Astrocyte of the spinal cord (primary cell): ENCODE results near the gene DLGAP1.

Experiments used
- DNase-seq: peaks from one replicate; pipeline ENCODE4 v3.0.0; 2011; ENCODE audit warnings: low read depth, low spot score
- H3K4me3 ChIP-seq: 2 replicates; pipeline ENCODE4 v1.5.1; 2011; ENCODE audit warnings: low read depth, mild to moderate bottlenecking, low read length, moderate library complexity
- in situ Hi-C: cut with HindIII; loops from 2 replicates; pipeline ENCODE4 v1.10.0; 2017; ENCODE audit warnings: low sequenced_read_pairs
- TF ChIP-seq, protein P1 (sequence below): IDR thresholded peaks from 2 replicates; pipeline ENCODE4 v1.5.1; 2012; ENCODE audit warnings: low read depth, mild to moderate bottlenecking, low read length, inconsistent platforms

Gene DLGAP1

DNA sequence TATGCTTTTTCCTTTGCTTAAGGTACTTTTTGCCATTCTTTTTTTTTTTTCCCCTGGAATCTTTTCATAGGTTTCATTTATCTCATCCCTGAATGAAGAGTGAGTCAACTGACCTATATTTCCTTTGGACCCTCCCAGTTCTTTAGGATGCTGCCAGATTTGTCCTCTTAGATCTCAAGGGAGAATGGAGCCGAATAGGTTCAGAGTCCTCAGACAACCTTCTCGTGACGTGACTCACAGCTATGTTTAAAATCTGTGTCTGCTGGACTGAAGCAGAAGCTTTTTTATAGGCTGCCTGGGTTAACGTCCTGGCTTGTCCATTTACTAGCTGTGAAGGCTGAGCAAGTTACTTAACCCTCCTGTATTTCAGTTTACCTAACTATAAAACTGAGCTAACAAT lies 358.6 kb downstream of the DLGAP1 start:
- in situ Hi-C loops = no loop called here
- no peak overlapping the region for H3K4me3 ChIP-seq
- peak; percentile 41 for DNase-seq
- TF ChIP-seq, protein P1, sequence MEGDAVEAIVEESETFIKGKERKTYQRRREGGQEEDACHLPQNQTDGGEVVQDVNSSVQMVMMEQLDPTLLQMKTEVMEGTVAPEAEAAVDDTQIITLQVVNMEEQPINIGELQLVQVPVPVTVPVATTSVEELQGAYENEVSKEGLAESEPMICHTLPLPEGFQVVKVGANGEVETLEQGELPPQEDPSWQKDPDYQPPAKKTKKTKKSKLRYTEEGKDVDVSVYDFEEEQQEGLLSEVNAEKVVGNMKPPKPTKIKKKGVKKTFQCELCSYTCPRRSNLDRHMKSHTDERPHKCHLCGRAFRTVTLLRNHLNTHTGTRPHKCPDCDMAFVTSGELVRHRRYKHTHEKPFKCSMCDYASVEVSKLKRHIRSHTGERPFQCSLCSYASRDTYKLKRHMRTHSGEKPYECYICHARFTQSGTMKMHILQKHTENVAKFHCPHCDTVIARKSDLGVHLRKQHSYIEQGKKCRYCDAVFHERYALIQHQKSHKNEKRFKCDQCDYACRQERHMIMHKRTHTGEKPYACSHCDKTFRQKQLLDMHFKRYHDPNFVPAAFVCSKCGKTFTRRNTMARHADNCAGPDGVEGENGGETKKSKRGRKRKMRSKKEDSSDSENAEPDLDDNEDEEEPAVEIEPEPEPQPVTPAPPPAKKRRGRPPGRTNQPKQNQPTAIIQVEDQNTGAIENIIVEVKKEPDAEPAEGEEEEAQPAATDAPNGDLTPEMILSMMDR = no peak

DNA sequence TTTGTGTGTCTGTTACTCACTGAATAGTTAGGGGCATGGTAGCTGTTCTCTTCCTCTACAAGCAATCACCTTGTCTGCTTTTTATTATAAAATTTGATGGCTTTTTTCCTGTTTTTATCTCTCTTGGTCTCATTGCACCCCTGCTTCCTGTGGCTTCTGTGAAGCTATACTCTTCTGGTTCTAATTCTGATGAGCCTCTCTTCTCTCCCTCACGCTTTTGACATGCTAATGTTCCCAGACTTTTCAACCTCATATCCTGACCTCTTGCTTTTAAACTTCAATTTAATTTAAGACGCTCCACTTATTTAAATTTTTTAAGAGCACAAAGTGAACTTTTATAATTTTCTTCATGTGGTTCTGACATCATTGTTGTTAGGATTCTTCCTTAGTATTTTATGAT lies 361.4 kb downstream of the DLGAP1 start:
- H3K4me3 ChIP-seq = no peak overlapping the region
- in situ Hi-C loops = no loop called here
- TF ChIP-seq, protein P1 = no peak
- no peak for DNase-seq

DNA sequence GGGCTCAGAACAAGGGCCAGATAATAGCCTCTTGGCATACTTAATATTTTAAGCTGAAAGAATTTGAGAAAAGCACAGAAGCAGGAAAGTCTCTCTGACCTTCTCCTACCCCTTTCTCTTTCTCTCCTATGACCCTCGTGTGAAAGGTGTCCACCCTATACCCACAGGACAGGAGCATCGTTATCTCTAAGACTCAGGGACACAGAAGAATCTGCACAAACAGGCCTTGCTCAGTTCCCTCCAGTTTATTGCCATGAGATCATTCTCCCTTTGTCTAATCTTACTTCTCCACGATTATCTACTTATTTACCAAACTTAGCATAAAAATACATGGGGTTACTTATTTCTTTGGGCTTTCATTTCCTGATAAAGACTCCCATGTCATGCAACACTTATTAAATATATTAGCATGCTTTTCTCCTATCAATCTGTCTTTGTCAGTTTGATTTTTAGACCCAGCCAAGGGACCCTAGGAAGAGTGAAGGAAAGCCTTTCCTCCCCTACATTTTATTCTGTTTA lies 370.7 kb downstream of the DLGAP1 start:
- in situ Hi-C loops = no loop called here
- DNase-seq = no peak
- TF ChIP-seq, protein P1 = no peak
- no peak overlapping the region for H3K4me3 ChIP-seq

DNA sequence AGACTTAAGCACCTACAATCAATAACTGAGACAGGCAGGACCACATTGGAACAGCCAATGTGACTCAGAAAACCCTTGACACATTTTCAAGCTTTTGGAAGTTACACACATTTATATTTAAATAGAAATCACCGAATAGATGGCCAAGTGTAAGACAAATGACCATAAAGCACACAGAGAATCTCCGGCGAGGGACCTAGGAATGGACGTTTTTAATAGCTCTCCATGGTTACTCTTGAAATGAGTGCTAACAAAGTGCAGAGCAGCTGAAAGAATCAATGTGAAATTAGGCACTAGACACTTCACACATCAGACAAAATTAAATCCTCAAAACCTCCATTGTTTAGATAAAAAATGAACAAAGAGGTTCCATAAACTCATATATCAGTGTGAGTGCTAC lies 376.9 kb downstream of the DLGAP1 start:
- H3K4me3 ChIP-seq = no peak overlapping the region
- in situ Hi-C loops = no loop called here
- no peak for DNase-seq
- TF ChIP-seq, protein P1 = no peak

DNA sequence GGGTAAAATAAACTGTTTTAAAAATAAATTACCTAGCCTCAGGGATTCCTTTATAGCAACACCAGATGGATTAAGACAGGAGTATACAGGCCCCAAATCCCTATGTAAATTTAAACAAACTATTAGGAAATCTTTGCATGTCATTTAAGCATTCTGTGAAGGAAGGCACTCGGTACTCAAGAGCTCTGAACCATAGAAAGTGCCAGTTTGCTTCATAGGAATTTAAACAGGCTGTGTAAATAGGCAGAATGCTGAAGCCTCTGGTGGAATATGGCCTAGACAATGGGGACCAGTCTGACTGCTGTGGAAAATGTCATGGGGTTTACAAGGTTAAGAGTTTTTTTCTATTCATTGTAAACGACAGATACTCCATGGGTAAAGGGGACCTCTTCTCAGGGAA lies 377.4 kb downstream of the DLGAP1 start:
- TF ChIP-seq, protein P1 = no peak
- DNase-seq = no peak
- in situ Hi-C loops = no loop called here
- H3K4me3 ChIP-seq = no peak overlapping the region

DNA sequence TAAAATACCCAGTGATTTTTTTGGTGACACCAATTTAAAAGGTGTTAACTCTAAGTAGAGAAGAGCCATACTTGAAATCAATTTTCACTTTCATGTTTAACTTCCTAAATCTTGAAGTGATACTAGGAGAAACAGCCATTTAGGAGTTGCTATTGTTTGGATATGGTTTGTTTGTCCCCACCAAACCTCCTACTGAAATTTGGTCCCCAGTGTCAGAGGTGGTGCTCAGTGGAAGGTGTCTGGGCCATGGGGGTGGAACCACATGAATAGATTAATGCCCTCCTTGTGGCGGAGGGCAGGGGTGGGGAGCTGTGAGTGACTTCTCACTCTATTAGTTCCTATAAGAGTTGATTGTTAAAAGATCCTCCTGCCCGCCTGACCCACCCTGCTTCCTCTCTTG lies 377.9 kb downstream of the DLGAP1 start:
- no peak for DNase-seq
- no peak overlapping the region for H3K4me3 ChIP-seq
- TF ChIP-seq, protein P1 = no peak
- in situ Hi-C loops = no loop called here

DNA sequence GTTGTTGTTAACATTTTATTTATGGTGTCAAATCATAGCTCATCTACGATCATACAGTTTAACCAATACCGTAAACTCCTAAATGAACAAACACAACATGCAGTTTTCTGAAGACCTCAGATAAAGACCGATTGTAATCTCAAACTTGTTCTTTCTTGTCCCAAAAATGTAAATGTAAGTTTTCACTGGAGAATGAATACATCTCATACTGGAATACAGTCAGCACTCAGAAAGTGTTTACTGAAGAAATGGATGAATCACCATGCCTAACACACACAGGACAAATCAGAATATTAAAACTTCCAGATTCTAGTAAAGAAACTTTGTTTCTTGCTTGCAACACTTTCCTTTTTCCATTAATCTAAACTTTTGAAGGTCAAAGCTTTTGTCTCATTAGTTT lies 380.5 kb downstream of the DLGAP1 start:
- TF ChIP-seq, protein P1 = no peak
- DNase-seq = no peak
- in situ Hi-C loops = no loop called here
- H3K4me3 ChIP-seq = no peak overlapping the region
